HepG2 (cell line): ENCODE results near the gene MAN2B2. TPM values are rescaled to one million over a fixed set of nuclear protein-coding genes. Genes with fewer than 3 reads are reported as not detected.

ENCODE experiments used
- FUBP1 ChIP-seq: sonication (generic); formaldehyde crosslinking; IDR thresholded peaks from 2 replicates; pipeline ENCODE4 v1.5.1; 2020; ENCODE audit warnings: missing genetic modification reagents, mild to moderate bottlenecking, borderline replicate concordance
- GZF1 ChIP-seq: sonication (generic); formaldehyde crosslinking; IDR thresholded peaks from 2 replicates; pipeline ENCODE4 v1.5.1; 2020; ENCODE audit warnings: mild to moderate bottlenecking, missing genetic modification reagents
- HINFP ChIP-seq: sonication (generic); formaldehyde crosslinking; IDR thresholded peaks from 2 replicates; pipeline ENCODE4 v1.4.0; 2020; ENCODE audit warnings: low read depth, mild to moderate bottlenecking, missing genetic modification reagents
- KLF12 ChIP-seq: sonication (generic); formaldehyde crosslinking; IDR thresholded peaks from 2 replicates; pipeline ENCODE4 v1.4.0; 2020; ENCODE audit warnings: missing genetic modification reagents, borderline replicate concordance
- MAF1 ChIP-seq: sonication (generic); formaldehyde crosslinking; IDR thresholded peaks from 2 replicates; pipeline ENCODE4 v1.5.0; 2020; ENCODE audit warnings: missing genetic modification reagents, borderline replicate concordance
- MTF2 ChIP-seq: sonication (generic); formaldehyde crosslinking; IDR thresholded peaks from 2 replicates; pipeline ENCODE4 v1.5.0; 2020; ENCODE audit warnings: missing genetic modification reagents, borderline replicate concordance
- NFKBIZ ChIP-seq: IDR thresholded peaks from 2 replicates; pipeline ENCODE4 v1.6.1; 2018; ENCODE audit warnings: missing genetic modification reagents, missing compliant biosample characterization
- POLR2A ChIP-seq, 2 experiments: IDR thresholded peaks; 2 replicates each; pipeline ENCODE4 v1.6.1; 2011; ENCODE audit warnings: low read depth in 2 of 2, low read length in 2 of 2, mild to moderate bottlenecking in 1 of 2, moderate library complexity in 1 of 2; ENCODE audit not compliant: insufficient read depth in 1 of 2
- SMYD3 ChIP-seq: sonication (generic); formaldehyde crosslinking; IDR thresholded peaks from 2 replicates; pipeline ENCODE4 v1.8.1; 2023; ENCODE audit warnings: mild to moderate bottlenecking, missing genetic modification reagents
- TOE1 ChIP-seq: sonication (generic); formaldehyde crosslinking; IDR thresholded peaks from 2 replicates; pipeline ENCODE4 v1.4.0; 2020; ENCODE audit warnings: mild to moderate bottlenecking, missing genetic modification reagents
- ZBTB14 ChIP-seq: sonication (generic); formaldehyde crosslinking; IDR thresholded peaks from 2 replicates; pipeline ENCODE4 v1.4.0; 2020; ENCODE audit warnings: missing genetic modification reagents
- ZHX1 ChIP-seq: sonication (generic); formaldehyde crosslinking; IDR thresholded peaks from 2 replicates; pipeline ENCODE4 v1.8.1; 2022; ENCODE audit warnings: low read depth, mild to moderate bottlenecking, missing genetic modification reagents
- ZNF589 ChIP-seq: sonication (generic); formaldehyde crosslinking; conservative IDR thresholded peaks from 2 replicates; pipeline ENCODE4 v1.8.0; 2022; ENCODE audit warnings: mild to moderate bottlenecking, moderate library complexity, missing genetic modification reagents
- ZNF614 ChIP-seq: IDR thresholded peaks from 2 replicates; pipeline ENCODE4 v1.6.1; 2018; ENCODE audit warnings: missing biosample characterization, missing genetic modification reagents, inconsistent platforms, borderline replicate concordance
- ZNF749 ChIP-seq: sonication (generic); formaldehyde crosslinking; IDR thresholded peaks from 2 replicates; pipeline ENCODE4 v1.8.0; 2022; ENCODE audit warnings: mild to moderate bottlenecking, missing genetic modification reagents, moderate library complexity, borderline replicate concordance
- polyA plus RNA-seq, 8 experiments: library from polyadenylated mRNA; depleted of rRNA in 3 of 8; stranded (reverse) in 7 of 8; unstranded in 1 of 8; fragments of >200 nt; fragmentation: Illumina TruSeq in 4 of 8; extraction: Trizol in 4 of 8; gene quantifications; 2 replicates each; pipeline versions ENCODE4 v1.2.1 to v1.2.3, GENCODE V29; 2011 to 2016; ENCODE audit warnings: low read depth in 4 of 8, missing spikeins in 1 of 8, mixed read lengths in 1 of 8; ENCODE audit not compliant: insufficient read depth in 1 of 8
- total RNA-seq, 5 experiments: library from RNA; depleted of rRNA; stranded (reverse); fragments of >200 nt; fragmentation: Illumina TruSeq; extraction: Trizol; gene quantifications; 2 replicates each; pipeline ENCODE4 v1.2.3, GENCODE V29; 2016; ENCODE audit warnings: low read depth in 1 of 5
- TF ChIP-seq, protein P1 (sequence below): sonication (generic); formaldehyde crosslinking; IDR thresholded peaks from 2 replicates; pipeline ENCODE4 v1.5.0; 2020; ENCODE audit warnings: missing genetic modification reagents
- TF ChIP-seq, protein P2 (sequence below): sonication (generic); formaldehyde crosslinking; IDR thresholded peaks from 2 replicates; pipeline ENCODE4 v1.5.1; 2020; ENCODE audit warnings: mild to moderate bottlenecking, moderate library complexity, missing genetic modification reagents

Gene MAN2B2
- total and polyA plus RNA-seq, 2 of the 13 experiments (the other 11 are each of a cell fraction or from before 2014, with no cell fraction given): 4.8 to 5.4 TPM

DNA sequence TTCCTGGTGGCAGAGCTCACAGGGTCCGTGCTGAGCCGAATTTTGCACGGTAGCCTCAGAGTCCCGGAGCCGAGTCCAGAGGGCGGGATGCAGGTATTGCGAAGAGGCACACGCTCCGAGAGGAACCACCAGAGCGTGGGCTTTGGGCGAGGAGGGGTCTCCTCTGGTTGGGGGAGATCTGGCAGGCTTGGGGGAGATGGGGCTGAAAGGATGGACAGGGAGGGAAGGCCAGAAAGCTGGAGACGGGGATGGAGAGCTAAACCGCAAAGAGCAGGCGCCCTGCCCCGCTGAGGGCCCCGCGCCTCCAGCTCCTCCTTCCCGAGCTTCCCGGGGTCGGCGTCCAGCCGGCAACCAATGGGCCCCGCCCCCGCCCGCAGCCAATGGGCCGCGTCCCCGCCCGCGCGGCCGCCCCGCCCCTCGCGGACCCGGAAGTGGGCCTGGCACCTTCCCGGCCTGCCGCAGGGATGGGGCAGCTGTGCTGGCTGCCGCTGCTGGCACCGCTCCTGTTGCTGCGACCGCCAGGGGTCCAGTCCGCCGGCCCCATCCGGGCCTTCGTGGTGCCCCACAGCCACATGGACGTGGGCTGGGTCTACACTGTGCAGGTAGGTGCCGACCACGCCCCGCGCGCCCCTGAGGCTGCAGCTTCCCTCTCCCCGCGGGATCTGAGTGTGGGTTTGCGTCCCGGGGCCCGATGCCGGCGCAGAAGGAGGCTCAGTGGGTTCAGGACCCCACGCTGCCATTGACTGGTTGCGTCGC is at the start of gene MAN2B2 (continued):
- no peak for TF ChIP-seq ZNF749 (CRISPR knock-in tag)
- TF ChIP-seq TOE1: no peak
- TF ChIP-seq, protein P1, sequence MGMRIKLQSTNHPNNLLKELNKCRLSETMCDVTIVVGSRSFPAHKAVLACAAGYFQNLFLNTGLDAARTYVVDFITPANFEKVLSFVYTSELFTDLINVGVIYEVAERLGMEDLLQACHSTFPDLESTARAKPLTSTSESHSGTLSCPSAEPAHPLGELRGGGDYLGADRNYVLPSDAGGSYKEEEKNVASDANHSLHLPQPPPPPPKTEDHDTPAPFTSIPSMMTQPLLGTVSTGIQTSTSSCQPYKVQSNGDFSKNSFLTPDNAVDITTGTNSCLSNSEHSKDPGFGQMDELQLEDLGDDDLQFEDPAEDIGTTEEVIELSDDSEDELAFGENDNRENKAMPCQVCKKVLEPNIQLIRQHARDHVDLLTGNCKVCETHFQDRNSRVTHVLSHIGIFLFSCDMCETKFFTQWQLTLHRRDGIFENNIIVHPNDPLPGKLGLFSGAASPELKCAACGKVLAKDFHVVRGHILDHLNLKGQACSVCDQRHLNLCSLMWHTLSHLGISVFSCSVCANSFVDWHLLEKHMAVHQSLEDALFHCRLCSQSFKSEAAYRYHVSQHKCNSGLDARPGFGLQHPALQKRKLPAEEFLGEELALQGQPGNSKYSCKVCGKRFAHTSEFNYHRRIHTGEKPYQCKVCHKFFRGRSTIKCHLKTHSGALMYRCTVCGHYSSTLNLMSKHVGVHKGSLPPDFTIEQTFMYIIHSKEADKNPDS (CRISPR knock-in tag): no peak
- no peak for TF ChIP-seq MAF1 (CRISPR knock-in tag)
- TF ChIP-seq FUBP1 (CRISPR knock-in tag): no peak
- TF ChIP-seq GZF1 (CRISPR knock-in tag): no peak
- TF ChIP-seq MTF2 (CRISPR knock-in tag): peak; percentile 54; the same call in 1 of the 2 replicates
- peak; percentile 79 to 81 for TF ChIP-seq POLR2A (IDR thresholded peaks at IDR 0.05; ENCODE audit: insufficient read depth in 1 of 2, low read depth in 2 of 2, low read length in 2 of 2)
- no peak for TF ChIP-seq NFKBIZ (CRISPR knock-in tag)
- TF ChIP-seq, protein P2, sequence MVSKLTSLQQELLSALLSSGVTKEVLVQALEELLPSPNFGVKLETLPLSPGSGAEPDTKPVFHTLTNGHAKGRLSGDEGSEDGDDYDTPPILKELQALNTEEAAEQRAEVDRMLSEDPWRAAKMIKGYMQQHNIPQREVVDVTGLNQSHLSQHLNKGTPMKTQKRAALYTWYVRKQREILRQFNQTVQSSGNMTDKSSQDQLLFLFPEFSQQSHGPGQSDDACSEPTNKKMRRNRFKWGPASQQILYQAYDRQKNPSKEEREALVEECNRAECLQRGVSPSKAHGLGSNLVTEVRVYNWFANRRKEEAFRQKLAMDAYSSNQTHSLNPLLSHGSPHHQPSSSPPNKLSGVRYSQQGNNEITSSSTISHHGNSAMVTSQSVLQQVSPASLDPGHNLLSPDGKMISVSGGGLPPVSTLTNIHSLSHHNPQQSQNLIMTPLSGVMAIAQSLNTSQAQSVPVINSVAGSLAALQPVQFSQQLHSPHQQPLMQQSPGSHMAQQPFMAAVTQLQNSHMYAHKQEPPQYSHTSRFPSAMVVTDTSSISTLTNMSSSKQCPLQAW (CRISPR knock-in tag): no peak
- no peak for TF ChIP-seq HINFP (CRISPR knock-in tag)
- TF ChIP-seq ZNF614 (CRISPR knock-in tag): no peak
- TF ChIP-seq SMYD3 (CRISPR knock-in tag): no peak
- no peak for TF ChIP-seq ZHX1
- TF ChIP-seq KLF12 (CRISPR knock-in tag): no peak
- TF ChIP-seq ZBTB14 (CRISPR knock-in tag): peak; percentile 30; the same call in 1 of the 2 replicates
- peak; percentile 44; the same call in 1 of the 2 replicates for TF ChIP-seq ZNF589 (CRISPR knock-in tag)
